ENCODE data around the gene OR1J2.

Gene OR1J2

GRCh38 chr9:122552812-122553211 is 42.2 kb downstream of the OR1J2 start, which contains the start of gene OR1N2:
Gene OR1N2, plus strand, starts transcription at chr9:122553112. Its CDS starts 100 bp downstream, at chr9:122553212.
- no peak for DNase-seq
